Calu3 (cell line): Measurements from ENCODE around the gene HNRNPAB. TPM values are rescaled to one million over a fixed set of nuclear protein-coding genes. Genes with fewer than 3 reads are reported as not detected.

Experiments
- BruUV-seq: library from RNA; stranded (reverse); fragments of 400-500 nt; replicated peaks from 2 replicates; lab custom pipeline; 2021; lab: Mats Ljungman, UMichigan
- CTCF ChIA-PET: fragments of 300-600 bp; sonication (Branson Sonifier 250); formaldehyde crosslinking; loops from one replicate; lab custom pipeline; 2022; ENCODE audit warnings: antibody characterized with exemption; lab: Charles Lee
- DNase-seq: peaks from one replicate; pipeline ENCODE4 v3.0.0; 2022
- H3K27ac Mint-ChIP-seq: one replicate; pipeline ENCODE4 v1.8.0; 2022; ENCODE audit warnings: mixed read lengths; ENCODE audit not compliant: unreplicated experiment
- H3K27me3 Mint-ChIP-seq: one replicate; pipeline ENCODE4 v1.8.0; 2022; ENCODE audit warnings: mixed read lengths; ENCODE audit not compliant: unreplicated experiment
- H3K36me3 Mint-ChIP-seq: one replicate; pipeline ENCODE4 v1.8.0; 2022; ENCODE audit warnings: mild to moderate bottlenecking, moderate library complexity, mixed read lengths; ENCODE audit not compliant: insufficient read depth, unreplicated experiment
- H3K4me1 Mint-ChIP-seq: one replicate; pipeline ENCODE4 v1.8.0; 2022; ENCODE audit warnings: mild to moderate bottlenecking, low read depth, mixed read lengths; ENCODE audit not compliant: unreplicated experiment
- H3K4me3 Mint-ChIP-seq: one replicate; pipeline ENCODE4 v1.8.0; 2022; ENCODE audit warnings: mild to moderate bottlenecking, low read depth, moderate library complexity, mixed read lengths; ENCODE audit not compliant: unreplicated experiment
- H3K9me3 Mint-ChIP-seq: one replicate; pipeline ENCODE4 v1.8.0; 2022; ENCODE audit warnings: low read depth, mixed read lengths; ENCODE audit not compliant: unreplicated experiment
- CTCF ChIP-seq: fragments of 200-600 bp; IDR thresholded peaks from one replicate; pipeline ENCODE4 v1.8.0; 2022; ENCODE audit warnings: antibody characterized with exemption; ENCODE audit not compliant: unreplicated experiment
- intact Hi-C: fragments of 100-400 bp; cut with micrococcal nuclease; formaldehyde crosslinking; loops from one replicate; pipeline ENCODE4 v1.10.0; 2022; ENCODE audit not compliant: unreplicated experiment
- total RNA-seq: library from RNA; stranded (reverse); gene quantifications from 2 replicates; pipeline ENCODE4 v1.2.3, GENCODE V29; 2022

HNRNPAB gene
- total RNA-seq, 1 experiment from 2014 or later: 314 TPM

- no peaks in the 10 kb centered on the region for H3K4me1 Mint-ChIP-seq
- H3K4me3 Mint-ChIP-seq: no peak overlapping the region
- H3K27ac Mint-ChIP-seq: no peak overlapping the region
- no peaks in the 10 kb centered on the region for H3K36me3 Mint-ChIP-seq
- peaks cover 8% of the 10 kb centered on the region for H3K27me3 Mint-ChIP-seq
- no peaks in the 10 kb centered on the region for H3K9me3 Mint-ChIP-seq
- BruUV-seq: no TSS peak
- DNase-seq: no peak
- CTCF ChIA-PET: no interaction called here
- intact Hi-C loops: no loop called here
- TF ChIP-seq CTCF: no peak
Measured at GRCh38 chr5:178247481-178248456, 43.4 kb downstream of the HNRNPAB start.

DNA sequence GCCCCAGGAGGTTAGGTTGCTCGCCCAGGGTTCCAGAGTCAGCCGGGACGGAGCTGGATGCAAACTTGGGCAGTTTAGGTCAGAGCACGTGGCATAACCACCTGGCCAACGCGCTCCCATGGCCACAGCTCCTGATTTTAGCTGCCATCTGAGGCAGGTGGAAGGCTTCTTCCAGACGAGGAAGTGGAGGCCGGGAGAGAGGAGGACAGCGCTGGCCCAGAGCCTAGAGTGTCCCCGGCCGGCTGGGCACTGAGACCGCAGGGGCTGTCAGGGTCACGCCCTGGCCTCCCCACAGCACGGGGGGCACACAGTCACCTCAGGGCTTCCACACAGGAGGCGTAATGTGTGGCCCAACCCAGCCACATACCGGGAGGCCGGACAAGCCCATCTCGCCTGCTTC lies 44.4 kb downstream of the HNRNPAB start:
- peaks cover 17% of the 10 kb centered on the region for H3K27me3 Mint-ChIP-seq
- H3K27ac Mint-ChIP-seq: no peak overlapping the region
- CTCF ChIA-PET: interaction anchor here (0.5 to 0.7 kb wide), 2 partner anchors 14 to 1663 kb away, joined by 3 to 6 read pairs; no protein-coding TSS in a partner anchor
- BruUV-seq: no TSS peak
- intact Hi-C loops: no loop called here
- no peak overlapping the region for H3K4me3 Mint-ChIP-seq
- H3K9me3 Mint-ChIP-seq: no peaks in the 10 kb centered on the region
- DNase-seq: no peak
- H3K36me3 Mint-ChIP-seq: no peaks in the 10 kb centered on the region
- TF ChIP-seq CTCF: no peak
- H3K4me1 Mint-ChIP-seq: no peaks in the 10 kb centered on the region

DNA sequence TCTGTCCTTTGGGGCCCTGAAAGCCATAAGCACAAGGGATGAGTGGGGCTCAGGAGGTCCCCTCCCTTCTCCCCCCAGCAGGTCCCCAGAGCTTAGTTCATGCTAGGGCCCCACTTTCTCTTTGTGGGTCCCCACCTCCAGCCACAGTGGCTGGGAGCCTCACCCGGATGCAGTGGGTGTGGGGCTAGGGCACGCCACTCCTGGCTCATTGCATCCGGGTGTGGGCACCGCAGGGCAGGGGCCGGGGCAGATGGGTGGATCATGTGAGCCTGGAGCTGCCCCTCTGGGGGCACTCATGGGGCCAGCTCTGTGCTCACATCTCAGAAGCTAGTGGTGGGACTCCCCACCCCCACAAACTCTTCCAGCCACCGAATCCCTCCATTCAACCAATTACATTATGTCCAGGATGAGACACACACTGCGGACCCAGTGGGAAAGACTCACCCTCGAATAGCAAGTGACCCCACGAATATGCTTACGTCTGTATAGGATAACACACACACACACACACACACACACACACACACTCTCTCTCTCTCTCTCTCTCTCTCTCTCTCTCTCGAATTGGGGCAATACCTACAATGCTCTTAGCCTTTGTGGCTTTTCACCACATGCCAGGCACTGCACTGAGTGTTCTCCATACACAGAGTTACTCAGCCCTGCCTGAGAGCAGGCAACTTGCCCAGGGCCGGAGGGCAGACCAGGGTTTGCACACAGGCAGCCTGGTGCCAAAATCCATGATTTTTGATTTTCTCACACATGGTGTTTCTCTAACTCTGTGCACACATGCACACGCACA lies 45.1 kb downstream of the HNRNPAB start:
- no peak for TF ChIP-seq CTCF
- Mint-ChIP-seq H3K4me1 (no peaks in the 10 kb centered on the region), H3K36me3 (no peaks in the 10 kb centered on the region), H3K27me3 (peaks cover 24% of the 10 kb centered on the region), H3K9me3 (no peaks in the 10 kb centered on the region), H3K27ac (no peak overlapping the region), H3K4me3 (no peak overlapping the region)
- CTCF ChIA-PET: interaction anchor here (0.5 to 0.7 kb wide), 3 partner anchors 15 to 1662 kb away, joined by 3 to 6 read pairs (median 3); no protein-coding TSS in a partner anchor
- intact Hi-C loops: no loop called here
- no peak for DNase-seq
- no TSS peak for BruUV-seq

- H3K27me3 Mint-ChIP-seq: peaks cover 32% of the 10 kb centered on the region
- BruUV-seq: no TSS peak
Measured at GRCh38 chr5:178250263-178250662, 45.9 kb downstream of the HNRNPAB start.

More at GRCh38 chr5:178250263-178250662, 45.9 kb downstream of the HNRNPAB start:
- no peaks in the 10 kb centered on the region for H3K4me1 Mint-ChIP-seq
- intact Hi-C loops: no loop called here
- H3K9me3 Mint-ChIP-seq: no peaks in the 10 kb centered on the region
- CTCF ChIA-PET: interaction anchor here (0.7 kb wide), 2 partner anchors 256 to 297 kb away, joined by 6 to 12 read pairs; no protein-coding TSS in a partner anchor
- H3K27ac Mint-ChIP-seq: no peak overlapping the region
- no peak overlapping the region for H3K4me3 Mint-ChIP-seq
- no peaks in the 10 kb centered on the region for H3K36me3 Mint-ChIP-seq
- no peak for TF ChIP-seq CTCF
- DNase-seq: no peak
